NCI-H2196 treated with DMSO at 0.1 percent for 48 hours (cell line): ENCODE measurements around the gene GPC4.

ENCODE experiments used
- DNase-seq: peaks from one replicate; lab custom pipeline; 2025; ENCODE audit not compliant: unreplicated experiment; lab: John Stamatoyannopoulos, UW

GPC4 gene

GRCh38 chrX:133412246-133412645, 3.0 kb downstream of the GPC4 start:
- DNase-seq: no peak

- no peak for DNase-seq
These were observed 4.7 kb downstream of the GPC4 start for GRCh38 chrX:133410550-133410949.

GRCh38 chrX:133405498-133406185, 9.6 kb downstream of the GPC4 start:
- no peak for DNase-seq

- DNase-seq: no peak
These were observed 11.3 kb downstream of the GPC4 start for GRCh38 chrX:133403984-133404383.

- no peak for DNase-seq
These were observed 12.3 kb downstream of the GPC4 start for GRCh38 chrX:133402830-133403625.

GRCh38 chrX:133402042-133402453, 13.2 kb downstream of the GPC4 start:
- DNase-seq: no peak

GRCh38 chrX:133401536-133401935, 13.8 kb downstream of the GPC4 start:
- no peak for DNase-seq

- no peak for DNase-seq
These were observed 15.9 kb downstream of the GPC4 start for GRCh38 chrX:133399411-133399810.

GRCh38 chrX:133394765-133395164, 20.5 kb downstream of the GPC4 start:
- DNase-seq: no peak

GRCh38 chrX:133392671-133393070, 22.6 kb downstream of the GPC4 start:
- no peak for DNase-seq

GRCh38 chrX:133391111-133391510, 24.2 kb downstream of the GPC4 start:
- no peak for DNase-seq

- DNase-seq: peak; percentile 11
These were observed 24.6 kb downstream of the GPC4 start for GRCh38 chrX:133390676-133391075.

GRCh38 chrX:133389975-133390374, 25.3 kb downstream of the GPC4 start:
- DNase-seq: no peak

- no peak for DNase-seq
These were observed 30.8 kb downstream of the GPC4 start for GRCh38 chrX:133384454-133384853.

- no peak for DNase-seq
These were observed 34.3 kb downstream of the GPC4 start for GRCh38 chrX:133380711-133381619.

GRCh38 chrX:133376422-133376821, 38.9 kb downstream of the GPC4 start:
- no peak for DNase-seq

- no peak for DNase-seq
These were observed 39.5 kb downstream of the GPC4 start for GRCh38 chrX:133375615-133376340.

GRCh38 chrX:133374874-133375387, 40.4 kb downstream of the GPC4 start:
- DNase-seq: no peak

- DNase-seq: no peak
These were observed 41.8 kb downstream of the GPC4 start for GRCh38 chrX:133373386-133374079.

- no peak for DNase-seq
These were observed 44.5 kb downstream of the GPC4 start for GRCh38 chrX:133370696-133371275.
